Liver (tissue), 9 donors: ENCODE measurements around the gene SCAND1. TPM values are rescaled to one million over a fixed set of nuclear protein-coding genes. Genes with fewer than 3 reads are reported as not detected.

Source experiments
- DNase-seq: peaks from one replicate; pipeline ENCODE4 v3.0.0-alpha.2; 2017; ENCODE audit warnings: low spot score
- H3K27ac ChIP-seq, 2 donors: one replicate each; pipeline ENCODE4 v1.7.0; 2013; ENCODE audit warnings: inconsistent platforms in 2 of 2, low read length in 2 of 2, control low read depth in 1 of 2, low read depth in 1 of 2, mild to moderate bottlenecking in 1 of 2
- H3K27me3 ChIP-seq, 4 donors: one replicate each; pipeline versions ENCODE4 v1.6.1 to v1.7.0; 2013; ENCODE audit warnings: low read length in 3 of 4, inconsistent platforms in 1 of 4, mild to moderate bottlenecking in 1 of 4, moderate library complexity in 1 of 4; ENCODE audit not compliant: control insufficient read depth in 4 of 4, insufficient read depth in 4 of 4
- H3K36me3 ChIP-seq, 4 donors: one replicate each; pipeline versions ENCODE4 v1.6.1 to v1.7.0; 2013; ENCODE audit warnings: low read length in 3 of 4, mild to moderate bottlenecking in 3 of 4, low read depth in 1 of 4, moderate library complexity in 1 of 4; ENCODE audit not compliant: control insufficient read depth in 4 of 4, insufficient read depth in 3 of 4
- H3K4me1 ChIP-seq, 4 donors: one replicate each; pipeline versions ENCODE4 v1.6.1 to v1.7.0; 2013; ENCODE audit warnings: low read length in 3 of 4, mild to moderate bottlenecking in 3 of 4, moderate library complexity in 1 of 4; ENCODE audit not compliant: control insufficient read depth in 4 of 4, insufficient read depth in 4 of 4
- H3K4me3 ChIP-seq, 3 donors: one replicate each; pipeline versions ENCODE4 v1.6.1 to v1.7.0; 2013; ENCODE audit warnings: low read length in 3 of 3, control low read depth in 1 of 3, low read depth in 1 of 3, mild to moderate bottlenecking in 1 of 3
- H3K9ac ChIP-seq, 2 donors: one replicate each; pipeline ENCODE4 v1.7.0; 2013; ENCODE audit warnings: low read length in 2 of 2, mild to moderate bottlenecking in 2 of 2, moderate library complexity in 2 of 2, control low read depth in 1 of 2, low read depth in 1 of 2
- H3K9me3 ChIP-seq, 4 donors: one replicate each; pipeline versions ENCODE4 v1.6.1 to v1.7.0; 2013; ENCODE audit warnings: low read length in 3 of 4; ENCODE audit not compliant: control insufficient read depth in 4 of 4
- CTCF ChIP-seq: fragments of 150-350 bp; IDR thresholded peaks from 2 replicates; pipeline ENCODE4 v1.5.1; 2017; ENCODE audit warnings: improper control_type of control experiment, low read depth, low read length; ENCODE audit not compliant: missing input control
- EGR1 ChIP-seq, 2 donors: IDR thresholded peaks; 2 replicates each; pipeline ENCODE4 v1.6.1; 2016 to 2018; ENCODE audit warnings: antibody characterized with exemption in 2 of 2, low read depth in 2 of 2
- GABPA ChIP-seq, 2 donors: IDR thresholded peaks in 1 of 2; conservative IDR thresholded peaks in 1 of 2; 2 replicates each; pipeline ENCODE4 v1.6.1; 2016; ENCODE audit warnings: antibody characterized with exemption in 2 of 2, mild to moderate bottlenecking in 1 of 2, moderate library complexity in 1 of 2
- RAD21 ChIP-seq, 2 donors: IDR thresholded peaks; 2 replicates each; pipeline ENCODE4 v1.6.1; 2016; ENCODE audit warnings: antibody characterized with exemption in 2 of 2, mild to moderate bottlenecking in 2 of 2
- REST ChIP-seq: IDR thresholded peaks from 2 replicates; pipeline ENCODE4 v1.6.1; 2016; ENCODE audit warnings: antibody characterized with exemption, mild to moderate bottlenecking
- WGBS: extraction: QIAGEN DNeasy Blood & Tissue Kit; methylation state at CpG from one replicate; pipeline ENCODE4 v1.1.7; 2013; 5-methylcytosine and 5-hydroxymethylcytosine counted together
- polyA plus RNA-seq, 2 donors: library from polyadenylated mRNA; stranded (reverse) in 1 of 2; unstranded in 1 of 2; fragments of 200-250 nt in 1 of 2; fragments of >200 nt in 1 of 2; fragmentation: Nextera tagmentation in 1 of 2; extraction: Ambion mirVana in 1 of 2; gene quantifications; one replicate each; pipeline versions ENCODE4 v1.2.1 to v1.2.3, GENCODE V29; 2013 to 2015
- total RNA-seq, 2 donors: library from RNA; depleted of rRNA; stranded (reverse); fragments of >200 nt; gene quantifications; one replicate each; pipeline ENCODE4 v1.2.3, GENCODE V29; 2014
- TF ChIP-seq, protein P1 (sequence below): IDR thresholded peaks from 2 replicates; pipeline ENCODE4 v1.6.1; 2016; ENCODE audit warnings: antibody characterized with exemption
- donor health status: healthy.
- donor health status: healthy.
- donor health status: healthy.
- donor health status: healthy.
- donor health status: healthy.

SCAND1 gene
- total and polyA plus RNA-seq, 4 donors: 39.7 to 126 (median 62.2) TPM

DNA sequence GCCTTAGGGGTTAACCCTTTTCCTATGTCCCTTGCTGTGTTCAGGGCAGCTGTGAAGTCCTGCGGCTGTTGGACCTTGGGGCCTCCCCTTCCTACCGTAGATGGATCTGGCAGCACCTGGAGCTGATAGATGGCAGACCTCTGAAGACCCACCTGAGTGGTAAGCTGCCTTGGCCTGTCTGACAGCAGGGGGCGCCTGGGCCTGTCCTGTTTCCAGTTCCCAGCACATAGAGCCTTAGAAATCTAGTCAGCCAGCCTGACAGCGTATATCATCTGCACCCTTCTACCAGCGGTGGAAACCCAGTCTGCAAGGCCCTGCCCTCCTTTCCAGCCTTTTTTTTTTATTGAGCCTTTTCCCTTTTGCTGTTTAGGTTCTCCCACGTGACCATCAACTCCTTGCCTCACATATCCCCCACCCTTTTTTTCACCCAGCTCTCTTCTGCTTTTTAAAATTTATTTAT, 40.7 kb upstream of the SCAND1 start:
- no peaks in the 10 kb centered on the region for H3K27me3 ChIP-seq
- no peak overlapping the region for H3K9ac ChIP-seq
- H3K4me1 ChIP-seq: peaks cover 0 to 3% (median 0%) of the 10 kb centered on the region in 4 donors
- no peaks in the 10 kb centered on the region for H3K9me3 ChIP-seq
- peak; percentile 84 for DNase-seq
- TF ChIP-seq, protein P1, sequence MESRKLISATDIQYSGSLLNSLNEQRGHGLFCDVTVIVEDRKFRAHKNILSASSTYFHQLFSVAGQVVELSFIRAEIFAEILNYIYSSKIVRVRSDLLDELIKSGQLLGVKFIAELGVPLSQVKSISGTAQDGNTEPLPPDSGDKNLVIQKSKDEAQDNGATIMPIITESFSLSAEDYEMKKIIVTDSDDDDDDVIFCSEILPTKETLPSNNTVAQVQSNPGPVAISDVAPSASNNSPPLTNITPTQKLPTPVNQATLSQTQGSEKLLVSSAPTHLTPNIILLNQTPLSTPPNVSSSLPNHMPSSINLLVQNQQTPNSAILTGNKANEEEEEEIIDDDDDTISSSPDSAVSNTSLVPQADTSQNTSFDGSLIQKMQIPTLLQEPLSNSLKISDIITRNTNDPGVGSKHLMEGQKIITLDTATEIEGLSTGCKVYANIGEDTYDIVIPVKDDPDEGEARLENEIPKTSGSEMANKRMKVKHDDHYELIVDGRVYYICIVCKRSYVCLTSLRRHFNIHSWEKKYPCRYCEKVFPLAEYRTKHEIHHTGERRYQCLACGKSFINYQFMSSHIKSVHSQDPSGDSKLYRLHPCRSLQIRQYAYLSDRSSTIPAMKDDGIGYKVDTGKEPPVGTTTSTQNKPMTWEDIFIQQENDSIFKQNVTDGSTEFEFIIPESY: no peak
- TF ChIP-seq CTCF (peak; percentile 86), RAD21 (IDR thresholded peaks at IDR 0.05) (peak; percentile 93 to 96)
- no peak overlapping the region for H3K27ac ChIP-seq
- no peaks in the 10 kb centered on the region for H3K36me3 ChIP-seq
- 4% methylated on average over 6 of the region's 6 CpGs for WGBS
- H3K4me3 ChIP-seq: no peak overlapping the region

- peak; percentile 37 for DNase-seq
- WGBS: 1% methylated on average over 6 of the region's 6 CpGs
These were observed 38.5 kb upstream of the SCAND1 start for GRCh38 chr20:35992713-35993335.

DNA sequence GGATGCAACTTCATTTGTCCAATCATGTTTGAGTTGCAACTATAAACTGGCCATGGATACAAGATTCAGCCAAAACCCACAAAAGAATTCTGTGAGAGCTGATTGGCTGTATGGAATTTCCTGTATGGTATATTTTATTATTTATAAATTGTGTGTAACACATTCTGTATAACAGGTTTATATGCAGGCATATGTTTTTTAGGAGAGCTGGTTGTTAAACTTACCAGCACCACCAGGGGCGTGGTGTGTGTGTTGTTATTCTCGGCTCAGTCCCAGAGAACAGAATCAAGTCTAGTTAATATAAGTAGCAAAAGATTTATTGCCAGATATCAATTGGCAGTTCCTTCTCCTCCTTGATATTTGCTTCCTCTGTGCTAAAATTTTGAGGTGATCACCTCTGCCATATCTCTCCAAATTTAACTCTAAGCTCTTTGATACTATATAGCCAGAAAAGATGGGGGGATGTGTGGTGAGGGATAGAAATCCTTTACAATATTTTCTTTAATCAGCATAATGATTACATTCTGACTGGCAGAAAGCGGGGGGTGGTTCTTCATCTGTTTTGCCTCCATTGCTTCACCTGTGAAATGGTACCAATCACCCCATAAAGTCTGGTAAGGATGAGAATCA, 37.0 kb upstream of the SCAND1 start:
- Histone ChIP-seq H3K36me3 (no peaks in the 10 kb centered on the region), H3K9ac (no peak overlapping the region), H3K4me3 (no peak overlapping the region), H3K27ac (no peak overlapping the region), H3K9me3 (no peaks in the 10 kb centered on the region), H3K27me3 (no peaks in the 10 kb centered on the region), H3K4me1 (peaks cover 0 to 3% (median 0%) of the 10 kb centered on the region in 4 donors)
- DNase-seq: no peak
- 29% methylated on average over 3 of the region's 3 CpGs for WGBS
- no peak for TF ChIP-seq REST
- TF ChIP-seq EGR1 (IDR thresholded peaks at IDR 0.05; ENCODE audit: low read depth in 2 of 2): no peak
- TF ChIP-seq, protein P1: no peak

More at GRCh38 chr20:35992713-35993335, 38.5 kb upstream of the SCAND1 start:
- no peaks in the 10 kb centered on the region for H3K36me3 ChIP-seq
- H3K27me3 ChIP-seq: no peaks in the 10 kb centered on the region
- no peak overlapping the region for H3K4me3 ChIP-seq
- peak; percentile 81 to 90 for TF ChIP-seq RAD21 (IDR thresholded peaks at IDR 0.05)
- TF ChIP-seq CTCF: peak; percentile 84
- TF ChIP-seq GABPA (IDR thresholded peaks at IDR 0.05 in 1 of 2, conservative IDR thresholded peaks at IDR 0.05 in 1 of 2): no peak
- H3K9me3 ChIP-seq: no peaks in the 10 kb centered on the region
- H3K27ac ChIP-seq: no peak overlapping the region
- H3K9ac ChIP-seq: no peak overlapping the region
- peaks cover 0 to 3% (median 0%) of the 10 kb centered on the region in 4 donors for H3K4me1 ChIP-seq
